ENCODE data around the gene SLC29A3. TPM values are rescaled to one million over a fixed set of nuclear protein-coding genes. Genes with fewer than 3 reads are reported as not detected.

Gene SLC29A3
- polyA plus RNA-seq, 4 donors, result 0.45 to 16.9 (median 2.7) TPM

- DNase-seq (no peak), FAIRE-seq (no peak)
- no peaks in the 10 kb centered on the region for H3K4me1 ChIP-seq (ENCODE audit: control insufficient read depth in 3 of 3, insufficient read depth in 2 of 3, low read depth in 1 of 3, low read length in 2 of 3)
- H3K27ac ChIP-seq (ENCODE audit: low read depth in 1 of 3, low read length in 2 of 3), result no peak overlapping the region
- WGBS, 3 donors, result 67 to 78% (median 77%) methylated on average over 1 of the region's 1 CpG
- H3K27me3 ChIP-seq (ENCODE audit: control insufficient read depth in 3 of 3, insufficient read depth in 3 of 3, low read length in 3 of 3), result peaks cover 0 to 3% (median 0%) of the 10 kb centered on the region in 3 donors
- peaks cover 0 to 5% (median 0%) of the 10 kb centered on the region in 3 donors for H3K36me3 ChIP-seq (ENCODE audit: control insufficient read depth in 3 of 3, insufficient read depth in 2 of 3, low read depth in 1 of 3, low read length in 3 of 3)
- H3K9me3 ChIP-seq (ENCODE audit: control insufficient read depth in 2 of 2, insufficient read depth in 1 of 2, low read depth in 1 of 2, low read length in 1 of 2), result no peaks in the 10 kb centered on the region
- no peak overlapping the region for H3K4me3 ChIP-seq (ENCODE audit: low read depth in 1 of 3, low read length in 3 of 3)
Measured at GRCh38 chr10:71369602-71370001, 50.5 kb downstream of the SLC29A3 start.

- peaks cover 0 to 3% (median 0%) of the 10 kb centered on the region in 3 donors for H3K27me3 ChIP-seq (ENCODE audit: control insufficient read depth in 3 of 3, insufficient read depth in 3 of 3, low read length in 3 of 3)
- peaks cover 0 to 2% (median 0%) of the 10 kb centered on the region in 3 donors for H3K36me3 ChIP-seq (ENCODE audit: control insufficient read depth in 3 of 3, insufficient read depth in 2 of 3, low read depth in 1 of 3, low read length in 3 of 3)
- no peak overlapping the region for H3K4me3 ChIP-seq (ENCODE audit: low read depth in 1 of 3, low read length in 3 of 3)
- FAIRE-seq (no peak), DNase-seq (no peak)
- H3K9me3 ChIP-seq (ENCODE audit: control insufficient read depth in 2 of 2, insufficient read depth in 1 of 2, low read depth in 1 of 2, low read length in 1 of 2), result no peaks in the 10 kb centered on the region
- no peaks in the 10 kb centered on the region for H3K4me1 ChIP-seq (ENCODE audit: control insufficient read depth in 3 of 3, insufficient read depth in 2 of 3, low read depth in 1 of 3, low read length in 2 of 3)
- no peak overlapping the region for H3K27ac ChIP-seq (ENCODE audit: low read depth in 1 of 3, low read length in 2 of 3)
- 68 to 89% (median 81%) methylated on average over 3 of the region's 3 CpGs for WGBS, 3 donors
Measured at GRCh38 chr10:71370031-71370430, 51.0 kb downstream of the SLC29A3 start.

DNA sequence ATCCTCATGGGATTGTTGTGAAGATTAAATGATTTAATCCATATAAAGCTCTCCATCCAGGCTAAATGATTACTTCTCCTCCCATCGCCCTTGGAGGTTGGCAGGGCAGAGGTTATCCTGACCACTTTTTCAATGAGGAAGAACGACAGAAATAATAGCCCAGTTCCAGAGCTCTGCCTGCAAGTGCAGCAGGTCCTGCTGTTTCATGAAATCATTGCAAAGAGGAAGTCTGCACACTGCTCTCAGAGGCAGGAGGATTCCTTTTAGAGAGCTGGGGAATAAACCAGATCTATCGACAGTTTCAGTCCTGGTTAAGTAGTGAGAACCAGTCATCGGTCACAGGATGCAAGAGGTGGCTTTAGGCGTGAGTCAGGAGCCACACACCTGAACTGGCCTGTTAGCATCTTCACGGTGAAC lies 52.7 kb downstream of the SLC29A3 start:
- Histone ChIP-seq H3K4me1 (ENCODE audit: control insufficient read depth in 3 of 3, insufficient read depth in 2 of 3, low read depth in 1 of 3, low read length in 2 of 3) (peaks cover 0 to 3% (median 2%) of the 10 kb centered on the region in 3 donors), H3K9me3 (ENCODE audit: control insufficient read depth in 2 of 2, insufficient read depth in 1 of 2, low read depth in 1 of 2, low read length in 1 of 2) (no peaks in the 10 kb centered on the region), H3K4me3 (ENCODE audit: low read depth in 1 of 3, low read length in 3 of 3) (no peak overlapping the region), H3K27ac (ENCODE audit: low read depth in 1 of 3, low read length in 2 of 3) (peak overlapping the region in 1 of 3 donors; percentile 76), H3K27me3 (ENCODE audit: control insufficient read depth in 3 of 3, insufficient read depth in 3 of 3, low read length in 3 of 3) (peaks cover 0 to 3% (median 0%) of the 10 kb centered on the region in 3 donors), H3K36me3 (ENCODE audit: control insufficient read depth in 3 of 3, insufficient read depth in 2 of 3, low read depth in 1 of 3, low read length in 3 of 3) (no peaks in the 10 kb centered on the region)
- no peak for FAIRE-seq
- WGBS, 3 donors, result 47 to 59% (median 54%) methylated on average over 6 of the region's 6 CpGs
- no peak for DNase-seq

GRCh38 chr10:71372882-71373495 lies 53.9 kb downstream of the SLC29A3 start:
- H3K4me1 ChIP-seq (ENCODE audit: control insufficient read depth in 3 of 3, insufficient read depth in 2 of 3, low read depth in 1 of 3, low read length in 2 of 3), result peaks cover 0 to 10% (median 3%) of the 10 kb centered on the region in 3 donors
- WGBS, 3 donors, result 75 to 89% (median 78%) methylated on average over 10 of the region's 10 CpGs
- peaks cover 0 to 3% (median 0%) of the 10 kb centered on the region in 3 donors for H3K27me3 ChIP-seq (ENCODE audit: control insufficient read depth in 3 of 3, insufficient read depth in 3 of 3, low read length in 3 of 3)
- DNase-seq (no peak), FAIRE-seq (no peak)
- no peaks in the 10 kb centered on the region for H3K9me3 ChIP-seq (ENCODE audit: control insufficient read depth in 2 of 2, insufficient read depth in 1 of 2, low read depth in 1 of 2, low read length in 1 of 2)
- H3K27ac ChIP-seq (ENCODE audit: low read depth in 1 of 3, low read length in 2 of 3), result peak overlapping the region in 2 of 3 donors; percentile 30 to 76
- no peaks in the 10 kb centered on the region for H3K36me3 ChIP-seq (ENCODE audit: control insufficient read depth in 3 of 3, insufficient read depth in 2 of 3, low read depth in 1 of 3, low read length in 3 of 3)
- no peak overlapping the region for H3K4me3 ChIP-seq (ENCODE audit: low read depth in 1 of 3, low read length in 3 of 3)

- FAIRE-seq (no peak), DNase-seq (no peak)
- Histone ChIP-seq H3K9me3 (ENCODE audit: control insufficient read depth in 2 of 2, insufficient read depth in 1 of 2, low read depth in 1 of 2, low read length in 1 of 2) (no peaks in the 10 kb centered on the region), H3K36me3 (ENCODE audit: control insufficient read depth in 3 of 3, insufficient read depth in 2 of 3, low read depth in 1 of 3, low read length in 3 of 3) (no peaks in the 10 kb centered on the region), H3K4me3 (ENCODE audit: low read depth in 1 of 3, low read length in 3 of 3) (no peak overlapping the region), H3K27me3 (ENCODE audit: control insufficient read depth in 3 of 3, insufficient read depth in 3 of 3, low read length in 3 of 3) (peaks cover 0 to 3% (median 0%) of the 10 kb centered on the region in 3 donors), H3K4me1 (ENCODE audit: control insufficient read depth in 3 of 3, insufficient read depth in 2 of 3, low read depth in 1 of 3, low read length in 2 of 3) (peaks cover 0 to 23% (median 6%) of the 10 kb centered on the region in 3 donors), H3K27ac (ENCODE audit: low read depth in 1 of 3, low read length in 2 of 3) (no peak overlapping the region)
- 85 to 90% (median 90%) methylated on average over 11 of the region's 11 CpGs for WGBS, 3 donors
Measured at GRCh38 chr10:71374481-71375233, 55.6 kb downstream of the SLC29A3 start.

DNA sequence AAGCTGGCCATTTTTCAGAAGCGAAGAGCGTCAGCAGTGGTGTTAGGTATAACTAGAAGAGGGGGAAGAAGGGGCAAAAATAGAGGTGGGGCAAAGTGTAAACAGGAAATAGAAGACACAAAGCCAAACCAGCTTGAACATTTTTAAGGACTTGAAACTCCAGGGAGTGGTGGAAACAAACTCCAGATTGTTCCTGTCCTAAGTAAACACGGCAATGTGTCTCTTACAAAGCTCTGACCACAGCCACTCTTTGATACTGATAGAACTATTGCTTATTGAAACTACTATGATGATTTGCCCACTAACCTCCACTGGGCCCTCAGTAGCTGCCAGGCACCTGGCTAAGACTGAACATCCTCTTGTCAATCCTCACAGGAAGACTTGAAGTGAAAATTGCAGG lies 56.9 kb downstream of the SLC29A3 start:
- Histone ChIP-seq H3K36me3 (ENCODE audit: control insufficient read depth in 3 of 3, insufficient read depth in 2 of 3, low read depth in 1 of 3, low read length in 3 of 3) (no peaks in the 10 kb centered on the region), H3K9me3 (ENCODE audit: control insufficient read depth in 2 of 2, insufficient read depth in 1 of 2, low read depth in 1 of 2, low read length in 1 of 2) (no peaks in the 10 kb centered on the region), H3K27ac (ENCODE audit: low read depth in 1 of 3, low read length in 2 of 3) (no peak overlapping the region), H3K27me3 (ENCODE audit: control insufficient read depth in 3 of 3, insufficient read depth in 3 of 3, low read length in 3 of 3) (peaks cover 0 to 3% (median 0%) of the 10 kb centered on the region in 3 donors), H3K4me1 (ENCODE audit: control insufficient read depth in 3 of 3, insufficient read depth in 2 of 3, low read depth in 1 of 3, low read length in 2 of 3) (peaks cover 0 to 23% (median 6%) of the 10 kb centered on the region in 3 donors), H3K4me3 (ENCODE audit: low read depth in 1 of 3, low read length in 3 of 3) (no peak overlapping the region)
- no peak for DNase-seq
- WGBS, 3 donors, result 49 to 58% (median 50%) methylated on average over 3 of the region's 3 CpGs
- no peak for FAIRE-seq

DNA sequence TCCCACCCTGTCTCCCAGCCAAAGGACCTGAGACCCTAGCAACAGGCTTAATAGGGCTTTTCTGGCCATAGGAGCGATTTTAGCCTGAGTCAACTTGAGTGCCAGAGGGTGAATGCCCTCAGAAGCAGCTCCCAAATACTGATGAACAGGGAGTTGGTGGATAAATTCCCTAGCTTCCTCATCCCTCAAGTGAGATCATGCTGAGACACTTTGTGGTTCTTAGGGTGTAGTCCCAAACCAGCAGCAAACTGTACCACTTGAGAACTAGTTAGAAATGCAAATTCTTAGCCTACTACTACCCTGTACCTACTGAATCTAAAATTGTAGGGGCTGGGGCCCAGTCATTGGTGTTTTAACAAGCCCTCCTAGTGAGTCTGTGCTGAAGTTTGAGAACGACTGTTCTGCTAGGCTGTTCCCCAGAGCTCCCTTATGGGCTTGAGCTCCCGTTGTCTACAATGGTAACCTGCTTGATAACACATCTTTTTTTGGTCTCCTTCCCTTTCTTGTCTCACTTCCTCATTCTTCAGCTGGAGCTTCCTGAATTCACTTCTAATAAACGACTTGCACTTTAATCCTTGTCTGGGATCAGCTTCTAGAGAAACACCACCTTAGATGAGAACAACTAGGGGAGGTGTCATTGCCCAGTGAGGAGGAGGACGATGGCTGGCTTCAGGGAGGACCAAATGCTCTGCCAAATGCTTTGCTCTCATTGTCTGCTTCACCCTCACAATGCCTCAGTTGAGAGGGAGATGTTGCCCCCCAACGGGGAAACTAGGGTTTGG lies 59.5 kb downstream of the SLC29A3 start:
- H3K4me1 ChIP-seq (ENCODE audit: control insufficient read depth in 3 of 3, insufficient read depth in 2 of 3, low read depth in 1 of 3, low read length in 2 of 3), result peaks cover 0 to 23% (median 6%) of the 10 kb centered on the region in 3 donors
- no peaks in the 10 kb centered on the region for H3K36me3 ChIP-seq (ENCODE audit: control insufficient read depth in 3 of 3, insufficient read depth in 2 of 3, low read depth in 1 of 3, low read length in 3 of 3)
- peaks cover 0 to 2% (median 0%) of the 10 kb centered on the region in 3 donors for H3K27me3 ChIP-seq (ENCODE audit: control insufficient read depth in 3 of 3, insufficient read depth in 3 of 3, low read length in 3 of 3)
- FAIRE-seq (no peak), DNase-seq (peak; percentile 35 to 57)
- 25 to 44% (median 27%) methylated on average over 6 of the region's 6 CpGs for WGBS, 3 donors
- peak overlapping the region in 1 of 3 donors; percentile 25 for H3K27ac ChIP-seq (ENCODE audit: low read depth in 1 of 3, low read length in 2 of 3)
- H3K9me3 ChIP-seq (ENCODE audit: control insufficient read depth in 2 of 2, insufficient read depth in 1 of 2, low read depth in 1 of 2, low read length in 1 of 2), result no peaks in the 10 kb centered on the region
- H3K4me3 ChIP-seq (ENCODE audit: low read depth in 1 of 3, low read length in 3 of 3), result no peak overlapping the region

DNA sequence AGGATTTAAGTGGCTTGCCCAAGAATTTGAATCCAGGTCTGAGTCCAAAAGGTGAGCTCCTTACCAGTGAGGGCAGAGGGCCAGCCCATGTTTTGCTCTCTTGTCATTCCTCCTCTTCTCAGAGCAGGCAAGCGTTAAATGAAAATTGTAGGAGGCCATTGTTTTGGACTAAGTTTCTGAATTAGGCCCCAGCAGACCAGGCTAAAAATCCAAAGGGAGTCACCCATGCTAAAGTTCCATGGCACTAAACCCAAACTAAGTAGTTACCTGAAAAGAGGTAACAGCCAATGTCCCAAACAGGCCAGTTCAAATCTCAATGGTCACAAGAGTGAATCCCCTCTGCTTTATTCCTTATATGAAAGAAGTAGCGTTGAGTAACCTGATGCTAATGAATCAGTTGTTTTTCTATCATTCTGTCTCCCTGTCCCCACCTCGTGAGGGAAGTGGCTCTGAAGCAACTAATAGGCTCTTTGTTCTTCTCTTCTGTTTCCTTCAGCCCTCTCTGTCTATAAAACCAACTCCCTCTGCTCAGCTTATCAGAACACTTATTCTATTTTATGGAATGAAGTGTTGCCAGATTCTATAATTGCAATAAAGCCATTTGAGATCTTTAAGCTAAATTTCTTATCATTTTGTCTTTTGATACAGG lies 60.2 kb downstream of the SLC29A3 start:
- 26 to 59% (median 41%) methylated on average over 3 of the region's 3 CpGs for WGBS, 3 donors
- Histone ChIP-seq H3K27me3 (ENCODE audit: control insufficient read depth in 3 of 3, insufficient read depth in 3 of 3, low read length in 3 of 3) (no peaks in the 10 kb centered on the region), H3K36me3 (ENCODE audit: control insufficient read depth in 3 of 3, insufficient read depth in 2 of 3, low read depth in 1 of 3, low read length in 3 of 3) (no peaks in the 10 kb centered on the region), H3K27ac (ENCODE audit: low read depth in 1 of 3, low read length in 2 of 3) (peak overlapping the region in 1 of 3 donors; percentile 25), H3K4me3 (ENCODE audit: low read depth in 1 of 3, low read length in 3 of 3) (no peak overlapping the region), H3K4me1 (ENCODE audit: control insufficient read depth in 3 of 3, insufficient read depth in 2 of 3, low read depth in 1 of 3, low read length in 2 of 3) (peaks cover 0 to 23% (median 6%) of the 10 kb centered on the region in 3 donors), H3K9me3 (ENCODE audit: control insufficient read depth in 2 of 2, insufficient read depth in 1 of 2, low read depth in 1 of 2, low read length in 1 of 2) (no peaks in the 10 kb centered on the region)
- FAIRE-seq (no peak), DNase-seq (peak; percentile 17 to 36)

All from small intestine (tissue), 7 donors.